Measurements from ENCODE around the gene ETV4. TPM values are rescaled to one million over a fixed set of nuclear protein-coding genes. Genes with fewer than 3 reads are reported as not detected.
"Not testable (repeated sequence)": the region's sequence is repeated elsewhere in the genome, so short reads cannot be mapped to it uniquely, and the experiment has no call there.

Gene ETV4
- polyA plus RNA-seq, 2 of the 4 experiments (the other 2 are of a cell fraction): 18.5 to 39.1 TPM

DNA sequence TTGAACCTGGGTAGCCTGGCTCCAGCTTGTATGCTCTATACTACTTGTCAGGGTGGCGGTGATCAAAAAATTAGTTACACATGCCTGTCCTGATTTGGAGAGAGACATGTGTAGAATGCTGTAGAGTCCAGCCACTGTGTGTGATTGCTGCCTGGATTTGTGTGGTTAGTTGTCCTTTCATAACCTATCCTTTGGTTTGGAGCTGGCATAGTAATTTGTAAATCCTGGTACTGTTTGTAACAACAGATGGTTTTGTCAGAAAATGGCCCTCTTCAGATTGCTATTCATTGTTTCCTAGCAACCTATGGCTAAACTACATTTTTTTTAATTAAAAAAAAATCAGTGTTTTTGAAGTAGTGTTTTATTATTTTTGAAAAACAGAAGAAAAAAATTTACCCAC lies 30.5 kb downstream of the ETV4 start:
- Histone ChIP-seq H3K4me3 (no peak overlapping the region), H3K27ac (no peak overlapping the region), H3K4me1 (no peaks in the 10 kb centered on the region), H3K9me3 (no peaks in the 10 kb centered on the region), H3K4me2 (no peak overlapping the region)
- DNase-seq (ENCODE audit: low read depth in 1 of 2, low spot score in 1 of 2) (no peak), ATAC-seq (no peak), FAIRE-seq (no peak)
- 97% methylated on average over 1 of the region's 1 CpG for WGBS (ENCODE audit: missing lambda C conversion rate)
- POLR2A ChIA-PET: no interaction called here
- CTCF ChIA-PET: interaction anchor here (0.9 to 4.5 kb wide), 11 partner anchors 9 to 252 kb away, joined by 3 to 18 read pairs (median 6); partner anchors contain the start of gene DHX8
- no peak for TF ChIP-seq HOXA7 (CRISPR knock-in tag; IDR thresholded peaks at IDR 0.05)
- no peak for TF ChIP-seq ZC3H11A (IDR thresholded peaks at IDR 0.05)
- TF ChIP-seq TFCP2L1 (CRISPR knock-in tag; IDR thresholded peaks at IDR 0.05): no peak
- no peak for TF ChIP-seq ZSCAN20 (CRISPR knock-in tag; IDR thresholded peaks at IDR 0.05)
- no peak for TF ChIP-seq HOXB5 (CRISPR knock-in tag; IDR thresholded peaks at IDR 0.05)
- no peak for TF ChIP-seq JUN (IDR thresholded peaks at IDR 0.05)
- TF ChIP-seq, protein P1, sequence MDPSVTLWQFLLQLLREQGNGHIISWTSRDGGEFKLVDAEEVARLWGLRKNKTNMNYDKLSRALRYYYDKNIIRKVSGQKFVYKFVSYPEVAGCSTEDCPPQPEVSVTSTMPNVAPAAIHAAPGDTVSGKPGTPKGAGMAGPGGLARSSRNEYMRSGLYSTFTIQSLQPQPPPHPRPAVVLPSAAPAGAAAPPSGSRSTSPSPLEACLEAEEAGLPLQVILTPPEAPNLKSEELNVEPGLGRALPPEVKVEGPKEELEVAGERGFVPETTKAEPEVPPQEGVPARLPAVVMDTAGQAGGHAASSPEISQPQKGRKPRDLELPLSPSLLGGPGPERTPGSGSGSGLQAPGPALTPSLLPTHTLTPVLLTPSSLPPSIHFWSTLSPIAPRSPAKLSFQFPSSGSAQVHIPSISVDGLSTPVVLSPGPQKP (IDR thresholded peaks at IDR 0.05; ENCODE audit: low read depth, low read length): no peak
- no peak for TF ChIP-seq FOSL2 (IDR thresholded peaks at IDR 0.05)
- TF ChIP-seq FOSL2 (CRISPR knock-in tag; IDR thresholded peaks at IDR 0.05): no peak
- TF ChIP-seq, protein P2, sequence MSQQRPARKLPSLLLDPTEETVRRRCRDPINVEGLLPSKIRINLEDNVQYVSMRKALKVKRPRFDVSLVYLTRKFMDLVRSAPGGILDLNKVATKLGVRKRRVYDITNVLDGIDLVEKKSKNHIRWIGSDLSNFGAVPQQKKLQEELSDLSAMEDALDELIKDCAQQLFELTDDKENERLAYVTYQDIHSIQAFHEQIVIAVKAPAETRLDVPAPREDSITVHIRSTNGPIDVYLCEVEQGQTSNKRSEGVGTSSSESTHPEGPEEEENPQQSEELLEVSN (IDR thresholded peaks at IDR 0.05; ENCODE audit: borderline replicate concordance, low read depth): no peak

DNA sequence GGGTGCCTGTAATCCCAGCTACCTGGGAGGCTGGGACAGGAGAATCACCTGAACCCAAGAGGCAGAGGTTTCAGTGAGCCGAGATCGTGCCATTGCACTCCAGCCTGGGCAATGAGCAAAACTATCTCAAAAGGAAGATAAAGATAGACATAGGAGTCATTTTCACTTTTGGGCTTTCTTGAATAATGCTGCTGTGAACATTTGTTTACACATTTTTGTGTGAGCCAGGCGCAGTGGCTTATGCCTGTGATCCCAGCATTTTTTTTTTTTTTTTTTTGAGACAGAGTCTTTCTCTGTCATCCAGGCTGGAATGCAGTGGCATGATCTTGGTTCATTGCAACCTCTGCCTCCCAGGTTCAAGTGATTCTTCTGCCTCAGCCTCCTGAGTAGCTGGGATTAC lies 34.9 kb downstream of the ETV4 start:
- H3K4me1 ChIP-seq; H3K4me3 ChIP-seq; H3K9me3 ChIP-seq; H3K4me2 ChIP-seq; ATAC-seq; FAIRE-seq; POLR2A ChIA-PET; DNase-seq (ENCODE audit: low read depth in 1 of 2, low spot score in 1 of 2); H3K27ac ChIP-seq: not testable (repeated sequence)
- CTCF ChIA-PET: interaction anchor here (2.8 kb wide), 1 partner anchor 10 kb away, joined by 8 read pairs; no protein-coding TSS in a partner anchor
- WGBS (ENCODE audit: missing lambda C conversion rate): 96% methylated on average over 3 of the region's 3 CpGs

DNA sequence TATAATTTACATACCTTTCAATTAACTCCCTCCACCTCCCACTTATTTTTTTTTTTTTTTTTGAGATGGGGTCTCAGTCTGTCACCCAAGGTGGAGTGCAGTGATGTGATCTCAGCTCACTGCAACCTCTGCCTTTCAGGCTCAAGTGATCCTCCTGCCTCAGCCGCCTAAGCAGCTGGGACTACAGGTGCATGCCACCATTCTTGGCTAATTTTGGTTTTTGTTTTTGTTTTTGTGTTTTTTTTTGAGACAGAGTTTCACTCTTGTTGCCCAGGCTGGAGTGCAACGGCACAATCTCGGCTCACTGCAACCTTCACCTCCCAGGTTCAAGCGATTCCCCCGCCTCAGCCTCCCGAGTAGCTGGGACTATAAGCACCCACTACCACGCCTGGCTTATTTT lies 36.7 kb downstream of the ETV4 start:
- H3K4me3 ChIP-seq; ATAC-seq; H3K4me2 ChIP-seq; FAIRE-seq; H3K4me1 ChIP-seq; H3K27ac ChIP-seq; POLR2A ChIA-PET; DNase-seq (ENCODE audit: low read depth in 1 of 2, low spot score in 1 of 2); H3K9me3 ChIP-seq: not testable (repeated sequence)
- 97% methylated on average over 7 of the region's 7 CpGs for WGBS (ENCODE audit: missing lambda C conversion rate)
- CTCF ChIA-PET: interaction anchor here (0.7 to 1.7 kb wide), 4 partner anchors 11 to 343 kb away, joined by 3 to 6 read pairs (median 4); partner anchors contain the start of gene DHX8

DNA sequence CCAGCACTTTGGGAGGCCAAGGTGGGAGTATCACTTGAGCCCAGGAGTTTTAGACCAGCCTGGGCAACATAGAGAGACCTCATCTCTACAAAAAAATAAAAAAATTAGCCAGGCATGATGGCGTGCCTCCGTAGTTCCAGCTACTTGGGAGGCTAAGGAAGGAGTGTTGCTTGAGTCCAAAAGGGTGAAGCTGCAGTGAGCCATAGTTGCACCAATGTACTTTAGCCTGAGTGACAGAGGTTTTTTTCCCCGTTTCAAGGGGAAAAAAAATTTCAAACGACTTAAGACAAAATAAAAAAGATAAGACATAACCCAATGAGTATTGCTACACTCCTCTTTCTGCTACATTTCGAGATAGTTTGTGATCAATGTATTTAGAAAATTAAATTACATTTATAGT lies 55.5 kb downstream of the ETV4 start:
- H3K9me3 ChIP-seq: no peaks in the 10 kb centered on the region
- TF ChIP-seq TP53 (CRISPR knock-in tag; IDR thresholded peaks at IDR 0.05) (no peak), POLR2AphosphoS2 (conservative IDR thresholded peaks at IDR 0.05; ENCODE audit: low read length) (no peak), PHF8 (IDR thresholded peaks at IDR 0.05; ENCODE audit: borderline replicate concordance, low read depth) (no peak), RNF2 (IDR thresholded peaks at IDR 0.05; ENCODE audit: borderline replicate concordance, low read depth) (no peak), MYC (IDR thresholded peaks at IDR 0.05; ENCODE audit: borderline replicate concordance, low read length) (no peak), FOSB (CRISPR knock-in tag; IDR thresholded peaks at IDR 0.05) (no peak)
- 67% methylated on average over 5 of the region's 5 CpGs for WGBS (ENCODE audit: missing lambda C conversion rate)
- no peak overlapping the region for H3K4me2 ChIP-seq
- peaks cover 18% of the 10 kb centered on the region for H3K4me1 ChIP-seq
- ChIA-PET CTCF (interaction anchor here (1.0 to 45.8 kb wide), 5 partner anchors 9 to 251 kb away, joined by 3 to 2036 read pairs (median 4); partner anchors contain the start of gene ARL4D), POLR2A (no interaction called here)
- FAIRE-seq (no peak), DNase-seq (ENCODE audit: low read depth in 1 of 2, low spot score in 1 of 2) (no peak), ATAC-seq (no peak)
- no peak overlapping the region for H3K27ac ChIP-seq
- H3K4me3 ChIP-seq: no peak overlapping the region
